ENCODE data around the gene SOCS2.
"Not testable (repeated sequence)": the region's sequence is repeated elsewhere in the genome, so short reads cannot be mapped to it uniquely, and the experiment has no call there.

Gene SOCS2

DNA sequence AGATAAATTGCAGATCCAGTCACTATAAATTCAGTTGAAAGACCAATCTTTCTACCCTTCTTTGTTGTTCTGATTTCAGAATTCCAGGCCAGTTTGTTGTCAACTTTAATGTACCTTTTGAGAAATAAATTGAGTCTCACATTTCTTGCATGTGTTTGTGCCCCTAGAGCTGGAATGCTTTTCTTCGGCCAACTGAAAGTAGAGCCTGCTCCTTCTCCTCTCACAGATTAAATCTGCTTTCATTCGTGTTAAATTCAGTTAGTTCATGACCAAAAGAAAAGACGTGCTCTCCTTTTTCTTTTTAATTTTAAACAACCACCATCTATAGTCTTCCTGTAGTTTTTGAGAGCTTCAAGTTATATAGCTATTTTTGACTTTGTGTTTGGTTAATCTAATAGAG lies 22.9 kb downstream of the SOCS2 start:
- DNase-seq, result no peak

DNA sequence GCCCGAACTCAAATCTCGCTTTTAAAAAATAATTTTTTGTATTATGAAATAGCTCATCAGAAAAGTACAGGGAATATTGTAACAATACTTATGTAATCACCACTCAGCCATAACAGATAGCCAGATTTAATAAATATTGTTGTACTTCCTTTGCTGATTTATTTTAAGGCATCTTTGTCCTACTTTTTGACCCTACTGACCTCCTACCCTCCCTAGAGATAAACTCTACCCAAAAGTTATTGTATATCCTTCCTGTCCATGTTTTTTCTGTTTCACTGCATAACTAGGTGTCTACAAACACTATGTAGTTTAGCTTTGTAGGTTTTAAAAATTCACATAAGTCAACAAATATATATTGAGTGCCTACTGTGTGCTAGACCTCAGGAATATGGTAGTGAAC lies 25.1 kb downstream of the SOCS2 start:
- no peak for DNase-seq

DNA sequence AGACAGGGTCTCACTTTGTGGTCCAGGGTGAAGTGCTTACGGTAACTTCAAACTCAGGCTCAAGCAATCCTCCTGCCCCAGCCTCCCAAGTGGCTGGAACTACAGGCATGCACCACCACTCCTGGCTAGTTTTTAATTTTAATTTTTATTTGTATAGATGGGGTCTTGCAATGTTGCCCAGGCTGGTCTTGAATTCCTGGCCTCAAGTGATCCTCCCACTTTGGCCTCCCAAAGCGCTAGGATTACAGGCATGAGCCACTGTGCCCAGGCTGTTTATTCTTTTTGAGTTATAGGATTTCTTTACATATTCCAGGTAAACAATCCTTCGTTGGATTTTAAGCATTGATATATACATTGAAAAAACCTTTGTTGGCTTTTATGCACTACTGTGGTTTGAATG lies 26.7 kb downstream of the SOCS2 start:
- DNase-seq, result no peak

DNA sequence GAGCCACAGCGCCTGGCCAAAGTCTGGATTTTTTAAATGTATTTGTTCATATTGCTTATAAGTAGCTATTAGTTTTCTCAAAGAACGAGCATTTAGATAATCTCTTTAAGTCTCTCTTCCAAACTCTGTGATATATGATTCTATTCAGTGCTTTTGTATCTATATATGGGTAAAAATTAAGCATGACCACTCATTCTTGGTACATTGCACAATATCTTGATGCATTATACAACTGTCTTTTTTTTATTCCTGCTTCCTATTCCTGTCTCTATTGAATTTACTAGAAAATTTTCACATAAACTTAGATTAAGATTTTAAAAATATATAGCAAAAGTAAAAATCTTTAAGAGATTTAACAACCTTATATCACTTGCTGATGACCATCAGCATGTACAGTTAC lies 29.1 kb downstream of the SOCS2 start:
- DNase-seq, result no peak

DNA sequence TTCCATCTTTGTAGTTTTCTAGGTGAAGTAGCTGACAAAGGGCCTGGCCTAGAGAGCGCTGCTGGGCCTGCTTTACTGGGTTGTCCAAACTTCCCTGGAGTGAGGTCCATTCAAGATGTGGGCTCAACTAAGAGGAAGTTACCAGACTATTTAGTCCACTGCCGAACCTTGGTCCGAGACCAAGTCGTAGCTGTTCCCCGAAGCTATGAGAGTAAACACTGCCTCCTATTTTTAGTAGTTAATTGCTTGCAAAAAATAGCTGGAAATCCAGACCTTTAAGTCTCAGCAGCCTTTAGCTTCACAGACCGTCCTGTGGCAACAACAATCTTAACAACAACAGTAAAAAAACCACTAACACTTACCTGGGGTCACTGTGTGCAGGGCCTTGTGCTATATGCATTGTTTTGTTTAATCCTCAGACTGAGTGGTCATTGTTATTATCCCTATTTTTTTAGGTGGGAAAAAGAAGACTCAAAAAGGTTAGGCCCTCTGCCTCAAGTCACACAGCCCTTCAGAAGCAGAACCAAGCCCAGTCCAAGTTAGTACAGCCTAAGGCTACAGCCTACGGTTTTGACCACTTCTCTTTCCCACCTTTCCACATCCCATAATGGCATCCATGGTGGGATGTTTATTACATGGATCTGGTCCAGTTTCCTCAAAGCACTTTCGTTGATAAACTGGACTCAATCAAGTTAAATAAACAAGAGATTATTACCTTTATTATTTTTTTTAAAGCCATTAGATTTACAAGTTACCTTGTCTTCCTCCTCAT lies 30.6 kb downstream of the SOCS2 start:
- no peak for DNase-seq

DNA sequence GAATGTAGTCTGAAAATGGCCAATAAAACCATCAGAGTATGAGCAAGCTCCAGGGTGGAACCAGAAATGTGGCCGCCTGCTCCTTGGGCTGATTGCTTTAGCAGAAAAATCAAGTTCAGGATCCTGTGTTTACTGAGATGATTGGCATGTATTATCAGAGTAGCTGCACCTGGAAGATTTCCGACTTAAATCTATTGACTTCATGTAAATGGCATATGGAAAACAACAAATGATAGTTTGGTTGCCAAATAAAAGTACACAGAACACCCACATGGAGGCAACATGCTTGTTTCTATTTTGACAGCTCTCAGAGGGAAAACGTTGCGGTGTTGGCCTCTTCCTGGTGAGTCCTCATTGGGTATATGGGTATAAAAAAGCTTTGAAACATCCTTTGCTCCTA lies 31.3 kb downstream of the SOCS2 start:
- DNase-seq, result no peak

DNA sequence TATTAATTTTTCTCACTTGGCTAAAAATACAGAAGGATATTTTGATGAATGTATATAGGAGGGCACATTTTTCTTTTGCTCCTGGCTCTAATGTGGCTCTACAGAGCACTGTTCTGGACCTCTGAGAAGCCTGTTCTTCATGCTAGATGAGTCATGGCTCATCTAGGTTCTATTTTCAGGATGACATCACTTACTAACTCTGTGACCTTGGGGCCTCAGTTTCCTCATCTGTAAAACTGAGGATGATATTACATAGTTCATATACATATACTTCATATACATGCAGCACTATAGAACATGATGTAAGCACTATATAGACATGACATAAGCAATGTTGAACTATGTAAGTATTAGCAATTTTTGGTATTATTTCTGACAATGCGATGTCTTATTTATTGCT lies 35.8 kb downstream of the SOCS2 start:
- DNase-seq, result no peak

DNA sequence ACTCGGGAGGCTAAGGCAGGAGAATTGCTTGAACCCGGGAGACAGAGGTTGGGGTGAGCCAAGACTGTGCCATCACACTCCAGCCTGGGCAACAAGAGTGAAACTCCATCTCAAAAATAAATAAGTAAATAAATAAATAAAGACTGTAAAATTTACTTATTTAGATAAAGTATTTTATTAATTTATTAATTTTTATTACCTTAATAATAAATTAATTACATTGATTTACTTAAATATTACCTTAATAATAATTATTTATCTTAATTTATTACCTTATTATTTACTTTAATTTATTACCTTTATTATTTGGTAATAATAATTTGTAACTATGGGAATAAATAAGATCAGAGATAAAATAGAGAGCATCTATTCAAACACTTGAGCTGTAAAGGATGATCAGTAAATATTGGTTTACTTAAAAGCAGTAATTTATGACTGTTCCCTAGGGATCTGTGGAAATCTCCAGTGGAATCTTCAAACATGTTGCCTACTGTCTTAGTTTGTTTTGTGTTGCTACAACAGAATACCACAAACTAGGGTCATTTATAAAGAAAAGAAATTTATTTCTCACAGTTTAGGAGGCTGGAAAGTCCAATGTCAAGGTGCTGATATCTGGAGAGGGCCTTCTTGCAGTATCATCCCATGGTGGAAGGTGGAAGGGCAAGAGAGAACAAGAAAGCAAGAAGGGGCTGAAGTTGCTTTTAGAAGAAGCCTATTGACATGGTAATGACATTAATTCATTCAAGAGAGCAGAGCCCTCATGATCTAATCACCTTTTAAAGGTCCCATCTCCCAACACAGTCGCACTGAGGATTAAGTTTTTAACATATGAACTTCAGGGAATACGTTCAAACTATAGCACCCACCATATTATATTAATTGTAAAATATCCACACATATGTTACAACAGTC lies 37.1 kb downstream of the SOCS2 start:
- no peak for DNase-seq

DNA sequence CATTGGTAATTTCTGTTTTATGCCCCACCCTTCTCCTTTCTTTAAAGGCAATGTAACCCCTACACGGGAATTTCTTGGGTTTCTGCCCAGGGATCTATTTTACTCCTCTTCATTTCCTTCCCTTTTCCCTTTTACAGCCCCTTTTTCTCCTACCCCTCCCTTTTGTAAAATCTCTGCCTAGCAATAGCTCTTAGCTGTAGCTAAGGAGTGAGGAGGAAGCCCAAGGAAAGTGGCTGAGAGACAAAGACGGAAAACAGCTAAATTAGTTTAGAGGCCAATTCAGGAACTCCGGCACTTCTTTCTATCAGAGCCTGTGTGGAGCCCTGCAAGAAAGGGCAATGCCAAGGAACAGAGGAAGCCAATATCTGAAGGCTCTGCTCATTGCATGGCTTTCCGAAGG lies 40.3 kb downstream of the SOCS2 start:
- no peak for DNase-seq

DNA sequence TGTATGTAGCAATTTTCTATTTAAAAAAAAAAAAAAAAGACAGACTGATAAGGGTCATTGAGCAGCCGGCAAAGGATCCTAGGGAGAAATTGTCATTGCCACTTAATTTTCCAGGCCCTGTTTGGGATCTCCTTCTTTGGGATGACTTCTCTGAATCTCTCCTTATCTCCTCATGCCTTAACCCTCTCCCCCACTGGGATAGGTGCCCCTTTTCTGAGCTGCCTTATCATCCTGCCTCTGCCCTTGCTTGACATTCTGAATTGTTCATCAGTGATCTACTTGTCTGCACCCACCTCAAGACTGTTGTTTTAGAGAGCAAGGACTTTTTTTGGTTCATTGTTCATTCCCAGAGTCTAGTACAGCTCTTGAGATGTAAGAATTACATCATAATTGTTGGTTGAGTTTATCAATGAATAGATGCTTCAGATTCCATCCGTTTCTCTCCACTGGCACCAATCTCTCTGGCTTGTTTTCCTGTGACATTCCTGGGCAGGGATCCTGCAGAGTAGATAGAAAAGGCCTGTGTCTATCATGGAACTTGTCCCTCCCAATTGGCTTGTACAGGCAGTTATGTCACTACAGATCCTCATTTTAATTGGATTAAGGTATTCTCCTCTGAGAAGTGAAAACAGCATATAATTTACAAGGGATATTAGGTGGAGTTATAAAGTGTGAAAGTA lies 42.6 kb downstream of the SOCS2 start:
- no peak for DNase-seq

DNA sequence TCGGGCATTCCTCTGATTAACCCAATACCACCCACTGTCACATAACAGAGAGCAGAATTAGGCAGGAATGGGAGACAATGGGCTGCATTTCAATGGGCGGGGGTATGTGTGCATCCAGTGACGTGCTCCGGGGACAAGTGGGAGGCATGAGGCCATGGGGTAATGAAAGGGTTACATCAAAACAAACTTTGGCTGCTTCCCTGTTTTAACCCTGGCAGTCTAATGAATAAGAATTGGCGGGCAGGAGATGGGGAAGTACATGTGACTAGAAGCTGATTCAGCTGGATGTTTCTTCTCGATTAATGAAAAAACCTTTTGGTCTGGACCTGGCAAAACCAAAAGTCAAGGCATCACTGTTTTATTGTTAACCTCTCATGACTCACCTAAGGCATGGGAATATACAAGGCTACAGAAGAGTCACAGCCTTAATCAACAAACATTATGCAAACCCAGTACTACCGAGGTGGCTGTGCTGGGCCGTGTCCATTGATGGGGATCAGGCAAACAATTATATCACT lies 44.2 kb downstream of the SOCS2 start:
- no peak for DNase-seq

DNA sequence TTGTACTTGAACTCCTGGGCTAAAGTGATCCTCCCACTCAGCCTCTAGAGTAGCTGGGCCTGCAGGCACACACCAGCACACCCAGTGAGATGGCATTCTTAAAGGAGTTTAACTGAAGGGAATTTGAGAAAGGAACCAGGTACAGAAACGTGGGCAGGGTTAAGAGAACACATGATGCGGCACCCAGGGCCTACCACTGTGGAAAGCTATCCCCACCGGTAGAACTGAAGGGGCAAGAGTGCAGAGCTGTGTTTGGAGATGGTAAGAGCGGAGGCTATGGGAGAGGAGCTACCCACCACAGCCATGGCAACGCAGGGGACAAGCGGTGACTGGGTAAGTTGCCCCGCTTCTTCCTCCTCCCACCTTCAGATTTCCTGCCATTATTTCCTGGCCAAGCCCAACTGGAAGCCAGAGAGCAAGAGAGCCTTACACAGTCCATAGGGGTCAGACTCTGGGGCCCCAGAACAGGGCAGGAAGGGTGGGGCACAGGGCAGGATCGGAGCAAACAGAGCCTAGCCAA lies 46.5 kb downstream of the SOCS2 start:
- DNase-seq, result no peak

DNA sequence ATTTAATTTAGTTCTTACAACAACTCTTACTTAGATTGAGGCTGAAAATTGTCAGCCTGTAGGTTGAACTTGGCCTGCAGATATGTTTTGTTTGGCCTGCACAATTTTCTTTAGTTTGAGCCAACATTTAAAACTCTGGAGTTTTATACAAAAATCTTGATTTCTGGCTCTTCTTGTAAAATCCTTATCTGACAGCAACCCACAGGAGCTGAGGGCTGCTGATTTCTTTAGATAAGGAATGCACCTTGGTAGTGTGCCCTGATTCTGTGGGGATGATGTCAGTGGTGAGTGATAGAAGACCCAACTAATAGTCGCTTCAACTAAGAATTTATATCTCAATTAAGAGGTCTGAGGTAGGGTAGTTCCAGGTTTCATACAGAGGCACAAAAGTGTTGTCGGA lies 49.5 kb downstream of the SOCS2 start:
- DNase-seq, result no peak

DNA sequence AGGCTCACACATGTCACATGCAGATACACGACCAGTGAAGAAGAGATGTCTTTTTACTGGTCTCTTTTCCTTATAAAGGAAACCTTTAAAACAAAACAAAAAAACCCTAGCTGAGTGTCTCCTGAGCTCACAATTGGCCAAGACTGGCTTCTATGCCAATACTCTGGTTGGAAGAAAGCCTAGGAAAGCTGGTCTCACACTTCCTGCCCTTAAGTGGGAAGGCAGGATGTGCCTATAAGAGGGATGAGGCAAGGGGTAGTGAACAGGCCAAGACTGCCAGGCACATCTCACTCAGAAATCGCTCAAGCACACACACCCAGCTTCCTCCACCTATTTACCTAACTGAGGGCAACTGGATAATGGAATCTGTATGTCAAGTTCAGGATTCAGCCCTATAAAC lies 50.0 kb downstream of the SOCS2 start:
- no peak for DNase-seq

DNA sequence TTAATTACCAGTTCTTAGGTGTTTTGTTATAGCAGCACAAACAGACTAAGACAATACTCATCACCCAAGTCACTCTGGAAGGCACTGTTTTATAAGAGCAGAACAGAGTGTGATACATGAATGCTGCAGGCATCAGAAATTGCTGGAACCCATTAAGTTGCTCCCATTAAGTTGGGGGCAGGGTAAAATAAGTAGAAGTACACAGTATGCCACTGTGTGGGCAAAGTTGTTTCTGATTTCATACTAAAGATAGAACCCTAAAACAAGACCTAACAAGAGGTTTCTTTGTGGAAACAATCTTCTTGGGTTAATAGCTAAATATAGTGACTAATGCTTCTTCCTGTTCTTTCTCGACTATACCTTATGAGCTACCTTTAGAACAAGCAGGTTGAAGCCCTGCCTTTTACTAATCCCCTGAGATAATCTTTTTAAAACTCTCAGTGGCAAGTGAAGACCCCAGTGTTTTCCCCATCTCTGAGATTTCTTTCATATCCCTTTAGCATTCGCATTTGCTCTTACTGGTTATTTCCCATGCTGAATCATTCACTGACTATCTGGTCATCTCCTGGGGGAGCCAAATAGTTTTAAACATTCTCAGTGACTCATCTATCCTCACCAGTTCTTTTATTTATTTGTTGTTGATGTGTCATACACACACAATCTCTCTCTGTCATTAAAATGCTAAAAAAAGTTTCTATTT lies 52.3 kb downstream of the SOCS2 start:
- DNase-seq, result no peak

DNA sequence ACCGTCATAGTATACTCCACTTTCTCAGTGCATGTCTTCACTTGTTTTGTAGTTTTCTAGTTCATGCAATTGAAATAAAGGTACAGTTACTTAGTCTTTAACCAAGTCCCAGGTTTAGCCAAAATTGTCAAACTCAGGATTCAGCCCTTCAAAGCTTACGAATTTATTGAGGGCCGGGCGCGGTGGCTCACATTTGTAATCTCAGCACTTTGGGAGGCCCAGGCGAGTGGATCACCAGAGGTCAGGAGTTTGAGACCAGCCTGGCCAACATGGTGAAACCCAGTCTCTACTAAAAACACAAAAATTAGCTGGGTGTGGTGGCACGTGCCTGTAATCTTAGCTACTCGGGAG lies 52.8 kb downstream of the SOCS2 start:
- DNase-seq, result not testable (repeated sequence)

DNA sequence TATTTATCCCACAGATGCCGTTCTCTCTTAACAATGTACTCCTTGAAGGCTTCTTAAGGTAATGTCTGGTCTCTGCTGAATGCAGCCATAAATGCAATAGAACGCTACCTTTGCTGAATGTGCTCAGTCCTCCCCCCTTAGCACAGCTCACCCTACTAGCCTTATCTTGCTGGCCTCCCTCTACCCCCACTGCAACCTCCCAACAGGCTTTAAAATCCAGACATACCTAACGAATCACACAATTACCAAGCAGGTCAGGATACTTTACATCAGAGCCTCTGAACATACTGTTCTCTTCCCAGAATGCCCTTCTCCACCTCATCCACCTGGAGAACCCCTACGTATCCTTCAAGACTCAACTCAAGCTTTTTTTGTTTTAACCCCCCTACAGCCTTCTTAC lies 53.7 kb downstream of the SOCS2 start:
- DNase-seq, result no peak
